Mesodermal cell (in vitro differentiated cells): ENCODE data around the gene ALKBH2.

ENCODE experiments used
- H3K27ac ChIP-seq: 2 replicates; pipeline ENCODE4 v1.7.0; 2013; ENCODE audit warnings: mild to moderate bottlenecking, low read depth, low read length, moderate library complexity; ENCODE audit not compliant: severe bottlenecking
- H3K36me3 ChIP-seq: 2 replicates; pipeline ENCODE4 v1.7.1; 2013; ENCODE audit warnings: mild to moderate bottlenecking, low read length, moderate library complexity; ENCODE audit not compliant: control insufficient read depth, insufficient read depth
- H3K4me1 ChIP-seq: one replicate; pipeline ENCODE4 v1.7.1; 2013; ENCODE audit warnings: mild to moderate bottlenecking, low read length; ENCODE audit not compliant: insufficient read depth, control insufficient read depth, poor library complexity, severe bottlenecking
- H3K4me3 ChIP-seq: 2 replicates; pipeline ENCODE4 v1.7.0; 2013; ENCODE audit warnings: low read length, control low read depth, mild to moderate bottlenecking; ENCODE audit not compliant: insufficient read depth, poor library complexity, severe bottlenecking; ENCODE audit errors: extremely low read depth
- H3K9me3 ChIP-seq: 2 replicates; pipeline ENCODE4 v1.7.1; 2013; ENCODE audit warnings: mild to moderate bottlenecking, low read length, moderate library complexity; ENCODE audit not compliant: control insufficient read depth
- WGBS, 2 experiments: methylation state at CpG; one replicate each; pipeline ENCODE4 v1.1.5; 2013; ENCODE audit warnings: missing lambda C conversion rate in 2 of 2; ENCODE audit not compliant: insufficient coverage in 2 of 2; 5-methylcytosine and 5-hydroxymethylcytosine counted together

ALKBH2 gene

GRCh38 chr12:109113661-109114321 lies 20.5 kb upstream of the ALKBH2 start:
- Histone ChIP-seq H3K4me1 (peaks cover 10% of the 10 kb centered on the region), H3K27ac (no peak overlapping the region), H3K36me3 (peaks cover 10% of the 10 kb centered on the region), H3K9me3 (no peaks in the 10 kb centered on the region), H3K4me3 (no peak overlapping the region)
- WGBS, 2 experiments = 98 to 100% methylated on average over 4 of the region's 5 CpGs

GRCh38 chr12:109112720-109113465 lies 19.6 kb upstream of the ALKBH2 start:
- peaks cover 19% of the 10 kb centered on the region for H3K36me3 ChIP-seq
- no peaks in the 10 kb centered on the region for H3K9me3 ChIP-seq
- no peak overlapping the region for H3K27ac ChIP-seq
- H3K4me1 ChIP-seq = peaks cover 10% of the 10 kb centered on the region
- H3K4me3 ChIP-seq = no peak overlapping the region
- 93 to 100% methylated on average over 3 to 6 of the region's 11 CpGs for WGBS, 2 experiments

GRCh38 chr12:109110988-109111495 lies 17.8 kb upstream of the ALKBH2 start:
- peaks cover 33% of the 10 kb centered on the region for H3K36me3 ChIP-seq
- H3K9me3 ChIP-seq = no peaks in the 10 kb centered on the region
- H3K27ac ChIP-seq = peak overlapping the region; percentile 87
- peak overlapping the region; percentile 28 for H3K4me3 ChIP-seq
- H3K4me1 ChIP-seq = peaks cover 10% of the 10 kb centered on the region
- WGBS, 2 experiments = 19% methylated on average over 23 to 27 of the region's 28 CpGs

- Histone ChIP-seq H3K9me3 (no peaks in the 10 kb centered on the region), H3K36me3 (peaks cover 45% of the 10 kb centered on the region), H3K4me1 (peaks cover 10% of the 10 kb centered on the region), H3K4me3 (no peak overlapping the region), H3K27ac (no peak overlapping the region)
- 100% methylated on average over 2 to 3 of the region's 6 CpGs for WGBS, 2 experiments
Observed at GRCh38 chr12:109109746-109110350, 16.6 kb upstream of the ALKBH2 start.

GRCh38 chr12:109105176-109105575 lies 11.9 kb upstream of the ALKBH2 start:
- peaks cover under 1% of the 10 kb centered on the region for H3K4me1 ChIP-seq
- 93 to 98% methylated on average over 3 to 5 of the region's 5 CpGs for WGBS, 2 experiments
- H3K36me3 ChIP-seq = peaks cover 84% of the 10 kb centered on the region
- H3K27ac ChIP-seq = no peak overlapping the region
- no peaks in the 10 kb centered on the region for H3K9me3 ChIP-seq
- H3K4me3 ChIP-seq = no peak overlapping the region

GRCh38 chr12:109102491-109102890 lies 9.2 kb upstream of the ALKBH2 start:
- no peak overlapping the region for H3K27ac ChIP-seq
- 94 to 100% methylated on average over 2 to 3 of the region's 3 CpGs for WGBS, 2 experiments
- H3K9me3 ChIP-seq = no peaks in the 10 kb centered on the region
- H3K36me3 ChIP-seq = peaks cover 70% of the 10 kb centered on the region
- H3K4me3 ChIP-seq = no peak overlapping the region
- no peaks in the 10 kb centered on the region for H3K4me1 ChIP-seq

GRCh38 chr12:109100741-109101140 lies 7.5 kb upstream of the ALKBH2 start:
- Histone ChIP-seq H3K4me3 (no peak overlapping the region), H3K9me3 (no peaks in the 10 kb centered on the region), H3K27ac (no peak overlapping the region), H3K4me1 (no peaks in the 10 kb centered on the region), H3K36me3 (peaks cover 56% of the 10 kb centered on the region)
- 73 to 95% methylated on average over 1 to 4 of the region's 4 CpGs for WGBS, 2 experiments

GRCh38 chr12:109099431-109100020 lies 6.3 kb upstream of the ALKBH2 start:
- Histone ChIP-seq H3K9me3 (no peaks in the 10 kb centered on the region), H3K4me3 (peak overlapping the region; percentile 72), H3K36me3 (peaks cover 44% of the 10 kb centered on the region), H3K27ac (no peak overlapping the region), H3K4me1 (no peaks in the 10 kb centered on the region)
- 93 to 98% methylated on average over 9 of the region's 12 CpGs for WGBS, 2 experiments

- Histone ChIP-seq H3K27ac (peak overlapping the region; percentile 41), H3K36me3 (peaks cover 35% of the 10 kb centered on the region), H3K4me1 (no peaks in the 10 kb centered on the region), H3K9me3 (no peaks in the 10 kb centered on the region), H3K4me3 (peak overlapping the region; percentile 72)
- 35 to 46% methylated on average over 3 to 5 of the region's 8 CpGs for WGBS, 2 experiments
Observed at GRCh38 chr12:109098651-109099050, 5.4 kb upstream of the ALKBH2 start.

GRCh38 chr12:109098183-109098604 lies 4.9 kb upstream of the ALKBH2 start:
- WGBS, 2 experiments = 1 to 2% methylated on average over 29 to 31 of the region's 32 CpGs
- Histone ChIP-seq H3K4me3 (peak overlapping the region; percentile 72), H3K9me3 (no peaks in the 10 kb centered on the region), H3K36me3 (peaks cover 31% of the 10 kb centered on the region), H3K27ac (peak overlapping the region; percentile 41), H3K4me1 (no peaks in the 10 kb centered on the region)
